ENCODE results near the gene TYW1B.
"Not testable (repeated sequence)": the region's sequence is repeated elsewhere in the genome, so short reads cannot be mapped to it uniquely, and the experiment has no call there.

TYW1B gene, protein sequence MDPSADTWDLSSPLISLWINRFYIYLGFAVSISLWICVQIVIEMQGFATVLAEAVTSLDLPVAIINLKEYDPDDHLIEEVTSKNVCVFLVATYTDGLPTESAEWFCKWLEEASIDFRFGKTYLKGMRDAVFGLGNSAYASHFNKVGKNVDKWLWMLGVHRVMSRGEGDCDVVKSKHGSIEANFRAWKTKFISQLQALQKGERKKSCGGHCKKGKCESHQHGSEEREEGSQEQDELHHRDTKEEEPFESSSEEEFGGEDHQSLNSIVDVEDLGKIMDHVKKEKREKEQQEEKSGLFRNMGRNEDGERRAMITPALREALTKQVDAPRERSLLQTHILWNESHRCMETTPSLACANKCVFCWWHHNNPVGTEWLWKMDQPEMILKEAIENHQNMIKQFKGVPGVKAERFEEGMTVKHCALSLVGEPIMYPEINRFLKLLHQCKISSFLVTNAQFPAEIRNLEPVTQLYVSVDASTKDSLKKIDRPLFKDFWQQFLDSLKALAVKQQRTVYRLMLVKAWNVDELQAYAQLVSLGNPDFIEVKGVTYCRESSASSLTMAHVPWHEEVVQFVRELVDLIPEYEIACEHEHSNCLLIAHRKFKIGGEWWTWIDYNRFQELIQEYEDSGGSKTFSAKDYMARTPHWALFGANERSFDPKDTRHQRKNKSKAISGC
- total RNA-seq: 7.5 to 16.3 (median 10.3) reads per million in 4 experiments

DNA sequence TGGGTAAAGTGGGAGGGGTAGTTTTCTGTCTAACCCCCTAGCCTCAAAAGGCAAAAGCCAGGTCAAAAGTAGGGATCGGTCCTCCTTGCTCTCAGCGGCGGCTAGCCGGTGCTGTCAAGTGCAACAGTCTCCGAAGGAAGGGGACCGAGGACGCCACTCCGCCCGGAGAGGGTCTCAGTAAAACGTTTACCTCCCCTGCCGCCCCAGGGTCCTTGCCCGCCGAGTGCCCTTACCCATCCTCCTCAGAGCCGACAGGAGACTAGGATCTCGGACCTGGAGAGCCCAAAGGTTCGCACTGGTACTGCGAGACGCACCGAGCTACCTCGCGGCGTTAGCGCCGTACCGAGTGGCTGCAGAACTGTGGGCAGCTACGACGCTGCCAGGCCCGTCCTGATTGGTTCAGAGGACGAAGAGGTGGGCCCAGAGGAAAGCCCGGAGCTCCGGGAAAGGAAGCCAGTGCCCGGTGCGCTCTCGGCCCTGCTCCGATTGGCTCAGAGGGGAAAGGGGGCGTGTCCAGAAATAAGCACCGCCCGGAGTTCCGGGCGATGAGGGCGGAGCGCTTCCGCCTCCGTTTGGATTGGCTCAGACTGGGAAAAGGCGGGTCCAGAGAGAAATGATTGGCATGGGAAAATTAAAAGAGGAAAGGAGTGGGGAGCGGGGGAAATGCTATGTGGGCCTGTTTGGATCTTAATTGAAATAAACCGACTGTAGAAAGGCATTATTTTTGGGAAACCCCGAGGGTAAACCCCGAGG lies at the start of gene TYW1B:
Gene TYW1B (minus strand): TSS at position 362 of the 753 bp plus-strand sequence. CDS start 125 bp downstream, at position 237.
- peak; percentile 96 for DNase-seq

GRCh38 chr7:72867591-72867990 lies 39.6 kb upstream of the TYW1B start:
- DNase-seq: not testable (repeated sequence)

DNA sequence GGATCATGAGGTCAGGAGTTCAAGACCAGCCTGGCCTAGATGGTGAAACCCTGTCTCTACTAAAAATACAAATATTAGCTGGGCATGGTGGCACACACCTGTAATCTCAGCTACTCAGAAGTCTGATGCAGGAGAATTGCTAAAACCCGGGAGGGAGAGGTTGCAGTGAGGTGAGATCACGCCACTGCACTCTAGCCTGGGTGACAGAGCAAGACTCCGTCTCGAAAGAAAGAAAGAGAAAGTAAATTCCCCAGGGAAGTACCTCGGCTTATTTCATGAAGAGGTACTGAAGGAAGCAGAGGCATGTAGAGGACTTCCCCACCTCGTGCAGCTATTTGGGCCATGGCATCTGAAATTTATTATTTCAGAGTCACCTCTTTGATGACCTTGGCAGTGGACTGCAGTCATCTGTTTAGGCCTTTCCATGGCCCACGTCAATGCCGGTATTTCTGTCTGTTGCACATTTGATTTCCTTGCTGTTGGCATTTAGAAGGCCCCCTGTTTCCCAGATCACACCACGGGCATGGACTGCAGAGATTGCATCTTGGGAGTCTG lies 30.9 kb upstream of the TYW1B start:
- not testable (repeated sequence) for DNase-seq

DNA sequence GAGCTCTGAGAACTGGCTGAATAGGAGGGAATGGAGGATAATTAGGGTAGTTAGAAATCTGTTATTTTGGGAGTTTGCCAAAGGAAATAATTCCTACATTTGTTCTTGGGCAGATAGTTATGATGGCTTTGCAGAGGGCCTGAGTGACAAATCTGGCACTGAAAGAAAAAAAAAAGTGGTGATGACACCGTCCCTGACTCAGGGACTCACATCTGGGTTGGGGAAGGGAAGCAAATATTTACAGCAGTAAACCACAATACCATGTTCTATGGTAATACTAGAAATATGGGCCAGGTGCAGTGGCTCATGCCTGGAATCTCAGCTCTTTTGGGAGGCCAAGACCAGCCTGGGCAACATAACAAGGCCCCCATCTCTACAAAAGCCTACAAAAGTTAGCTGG lies 29.9 kb upstream of the TYW1B start:
- not testable (repeated sequence) for DNase-seq

GRCh38 chr7:72855261-72855660 lies 27.3 kb upstream of the TYW1B start:
- DNase-seq: not testable (repeated sequence)

DNA sequence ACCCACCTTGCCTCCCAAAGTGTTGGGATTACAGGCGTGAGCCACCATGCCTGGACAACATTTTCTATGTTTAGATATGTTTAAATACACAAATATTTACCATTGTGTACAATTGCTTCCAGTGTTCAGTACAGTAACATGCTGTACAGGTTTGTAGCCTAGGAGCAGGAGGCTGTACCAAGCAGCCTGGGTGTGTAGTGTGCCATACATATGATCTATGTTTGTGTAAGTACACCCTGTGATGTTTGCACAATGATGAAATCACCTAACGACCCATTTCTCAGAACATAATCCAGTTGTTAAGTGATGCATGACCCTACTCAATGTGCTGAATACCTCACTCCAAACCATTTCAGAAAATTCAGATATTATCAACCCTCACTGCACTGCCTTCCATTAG lies 24.9 kb upstream of the TYW1B start:
- DNase-seq: not testable (repeated sequence)

DNA sequence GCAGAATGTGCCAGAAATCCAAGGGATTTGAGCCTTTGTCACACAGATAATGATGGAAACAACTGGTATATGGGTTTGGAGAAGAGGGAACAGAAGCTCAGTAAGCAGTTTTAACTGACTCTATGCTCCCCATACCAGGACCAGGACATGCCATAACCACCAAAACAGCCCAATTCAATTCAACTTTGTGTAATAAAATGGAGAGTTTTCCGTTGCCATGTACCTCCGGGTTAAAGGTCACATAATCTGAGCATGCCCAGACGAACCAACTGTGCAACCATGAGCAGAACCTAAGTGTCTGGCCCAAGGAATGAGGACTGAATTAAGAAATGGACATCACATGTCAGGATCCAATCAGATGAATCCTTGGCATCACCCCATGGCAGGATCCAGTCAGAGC lies 22.7 kb upstream of the TYW1B start:
- DNase-seq: not testable (repeated sequence)

DNA sequence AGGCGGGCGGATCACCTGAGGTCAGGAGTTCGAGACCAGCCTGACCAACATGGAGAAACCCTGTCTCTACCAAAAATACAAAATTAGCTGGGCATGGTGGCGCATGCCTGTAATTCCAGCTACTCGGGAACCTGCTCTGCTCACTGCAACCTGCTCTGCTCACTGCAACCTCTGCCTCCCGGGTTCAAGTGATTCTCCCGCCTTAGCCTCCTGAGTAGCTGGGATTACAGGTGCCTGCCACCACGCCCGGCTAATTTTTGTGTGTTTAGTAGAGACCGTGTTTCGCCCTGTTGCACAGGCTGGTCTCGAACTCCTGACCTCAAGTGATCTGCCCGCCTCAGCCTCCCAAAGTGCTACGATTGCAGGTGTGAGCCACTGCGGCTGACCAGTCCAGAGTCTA lies 16.1 kb upstream of the TYW1B start:
- not testable (repeated sequence) for DNase-seq

DNA sequence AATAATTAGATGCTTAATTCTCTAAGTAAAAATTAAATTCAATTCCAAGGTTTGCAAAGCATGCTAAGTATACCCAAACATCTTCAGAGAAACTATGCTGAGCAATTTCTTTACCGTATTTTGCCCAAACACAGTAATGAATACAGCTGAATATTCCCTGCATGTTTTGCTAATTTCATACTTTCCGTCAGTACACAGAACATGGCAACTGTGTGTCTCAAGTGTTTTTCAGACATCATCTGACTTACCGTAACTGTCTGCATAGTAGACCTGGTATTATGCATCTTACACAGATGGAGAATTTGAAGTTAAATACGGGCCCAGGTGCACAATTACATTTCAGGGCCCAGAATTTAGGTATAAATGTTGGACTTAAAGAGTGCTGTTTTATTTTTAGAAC lies 15.2 kb upstream of the TYW1B start:
- DNase-seq: not testable (repeated sequence)

- not testable (repeated sequence) for DNase-seq
Observed at GRCh38 chr7:72840966-72841511, 13.0 kb upstream of the TYW1B start.

DNA sequence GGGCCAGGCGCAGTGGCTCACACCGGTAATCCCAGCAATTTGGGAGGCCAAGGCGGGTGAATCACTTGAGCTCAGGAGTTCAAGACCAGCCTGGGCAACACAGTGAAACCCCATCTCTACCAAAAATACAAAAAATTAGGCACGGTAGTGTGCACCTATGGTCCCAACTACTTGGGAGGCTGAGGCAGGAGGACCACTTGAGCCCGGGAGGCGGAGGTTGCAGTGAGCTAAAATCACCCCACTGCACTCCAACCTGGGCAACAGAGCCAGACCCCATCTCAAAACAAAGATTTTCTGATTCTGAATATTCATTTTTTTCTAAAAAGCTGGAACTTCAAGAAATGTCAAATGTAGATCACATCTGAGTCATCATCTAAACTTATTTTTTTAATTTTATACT lies 10.3 kb upstream of the TYW1B start:
- not testable (repeated sequence) for DNase-seq

DNA sequence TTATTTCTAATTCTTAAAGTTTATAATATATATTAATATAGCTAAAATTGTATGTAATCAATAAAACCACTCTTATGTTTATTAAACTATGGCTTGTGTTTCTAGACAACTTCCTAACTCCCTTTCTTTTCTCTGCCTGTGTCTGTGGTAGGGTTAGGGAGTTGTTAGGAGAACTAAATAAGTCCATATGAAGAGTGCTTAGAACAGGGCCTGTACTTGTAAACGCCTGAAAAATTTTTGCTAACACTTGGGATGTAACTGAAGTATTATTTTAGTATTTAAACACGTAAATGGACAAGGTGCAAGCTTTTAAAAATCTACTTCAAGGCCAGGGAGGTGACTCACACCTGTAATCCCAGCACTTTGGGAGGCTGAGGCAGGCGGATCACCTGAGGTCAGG lies 9.3 kb upstream of the TYW1B start:
- DNase-seq: not testable (repeated sequence)

DNA sequence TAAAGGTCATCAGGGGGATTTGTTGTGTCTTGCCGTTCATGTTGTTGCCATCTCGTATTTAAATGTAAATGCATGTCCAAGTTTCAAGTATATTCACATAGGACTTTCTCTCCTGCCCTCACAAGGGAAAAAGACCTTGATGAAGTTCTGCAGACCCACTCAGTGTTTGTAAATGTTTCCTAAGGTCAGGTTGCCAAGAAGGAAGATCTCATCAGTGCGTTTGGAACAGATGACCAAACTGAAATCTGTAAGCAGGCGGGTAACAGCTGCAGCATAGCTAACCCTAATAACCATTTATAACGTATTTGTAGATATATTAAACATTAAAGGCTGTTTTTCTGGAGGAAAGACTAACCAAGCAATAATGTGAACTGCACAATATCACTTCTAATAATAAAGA lies 2.6 kb upstream of the TYW1B start:
- DNase-seq: not testable (repeated sequence)

- DNase-seq: peak; percentile 25
Observed at GRCh38 chr7:72829687-72830354, 1.8 kb upstream of the TYW1B start.

- DNase-seq: peak; percentile 90
Observed at GRCh38 chr7:72829291-72829686, 1.3 kb upstream of the TYW1B start.

GRCh38 chr7:72823765-72824732 lies 4.0 kb downstream of the TYW1B start:
- DNase-seq: not testable (repeated sequence)

- not testable (repeated sequence) for DNase-seq
Observed at GRCh38 chr7:72822497-72822896, 5.5 kb downstream of the TYW1B start.

DNA sequence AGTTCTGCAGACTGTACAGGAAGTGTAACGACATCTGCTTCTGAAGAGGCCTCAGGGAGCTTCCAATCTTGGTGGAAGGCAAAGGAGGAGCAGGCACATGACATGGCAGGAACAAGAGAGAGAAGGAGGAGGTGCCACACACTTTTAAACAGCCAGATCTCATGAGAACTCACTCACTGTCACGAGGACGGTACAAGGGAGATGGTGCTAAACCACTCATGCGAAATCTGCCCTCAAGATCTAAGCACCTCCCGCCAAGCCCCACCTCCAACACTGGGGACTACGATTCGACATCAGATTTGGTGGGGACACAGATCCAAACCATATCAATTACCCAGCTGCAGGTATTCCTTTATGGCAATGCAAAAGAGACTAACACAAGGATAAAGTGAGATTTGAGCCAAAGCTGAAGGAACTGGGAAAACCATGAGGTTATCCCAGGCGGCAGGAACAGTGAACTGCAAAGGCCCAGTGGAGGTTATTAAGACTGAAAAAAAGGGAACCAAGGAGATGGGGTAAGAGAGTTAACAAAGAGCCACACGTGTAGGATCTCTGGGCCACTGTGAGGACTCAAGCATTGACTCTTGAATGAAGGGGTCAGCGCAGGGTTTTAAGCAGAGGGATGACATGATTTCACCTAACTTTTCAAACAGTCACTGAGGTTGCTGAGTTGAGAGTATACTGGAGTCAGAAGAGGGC lies 9.2 kb downstream of the TYW1B start:
- not testable (repeated sequence) for DNase-seq

- not testable (repeated sequence) for DNase-seq
Observed at GRCh38 chr7:72817661-72818060, 10.3 kb downstream of the TYW1B start.

All from effector CD8-positive, alpha-beta T cell (primary cell).